Esophagus muscularis mucosa (tissue), 3 donors: ENCODE measurements around the gene CACFD1.

ENCODE experiments used
- POLR2A ChIP-seq: fragments of 450-650 bp; IDR thresholded peaks from one replicate; pipeline ENCODE4 v1.6.1; 2017; ENCODE audit warnings: antibody characterized with exemption, moderate library complexity, mild to moderate bottlenecking, low read depth
- TF ChIP-seq, protein P1 (sequence below), 3 experiments: fragments of 200-600 bp in 2 of 3; fragments of 450-650 bp in 1 of 3; sonication (generic) in 2 of 3; IDR thresholded peaks; one replicate each; pipeline ENCODE4 v1.5.1; 2017 to 2019; ENCODE audit warnings: antibody characterized with exemption in 3 of 3, mild to moderate bottlenecking in 2 of 3, moderate library complexity in 1 of 3

DNA sequence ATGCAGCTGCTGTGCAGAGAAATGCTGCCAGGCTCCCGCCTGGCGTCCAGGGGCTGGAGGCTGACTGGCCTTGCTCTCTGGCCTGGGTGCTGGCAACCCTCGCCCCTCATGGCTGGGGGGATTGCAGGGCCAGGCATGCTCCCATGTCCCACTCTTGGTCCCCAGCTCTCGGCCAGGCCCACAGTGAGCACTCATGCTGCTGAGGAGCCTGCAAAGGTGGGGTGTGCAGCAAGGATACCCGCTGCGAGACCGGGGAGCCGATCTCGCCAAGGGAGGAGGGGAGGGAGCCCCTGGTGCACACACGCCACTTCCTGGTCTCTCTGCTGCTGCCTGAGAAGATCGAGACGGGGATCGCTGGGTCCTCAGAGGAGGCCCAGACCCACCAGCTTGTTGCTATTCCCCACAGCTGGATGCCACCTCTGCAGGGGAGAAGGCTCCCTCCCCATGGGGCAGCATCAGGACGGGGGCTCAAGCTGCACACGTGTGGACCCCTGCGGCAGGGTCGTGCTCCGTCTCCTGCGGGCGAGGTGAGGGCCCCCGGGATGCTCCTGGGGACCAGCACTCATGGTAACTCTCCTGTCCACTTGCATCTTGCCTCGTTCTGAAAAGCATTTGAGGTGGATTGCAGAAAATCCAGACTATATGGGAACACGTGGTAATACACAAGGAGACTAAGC lies 14.3 kb upstream of the CACFD1 start:
- TF ChIP-seq, protein P1, sequence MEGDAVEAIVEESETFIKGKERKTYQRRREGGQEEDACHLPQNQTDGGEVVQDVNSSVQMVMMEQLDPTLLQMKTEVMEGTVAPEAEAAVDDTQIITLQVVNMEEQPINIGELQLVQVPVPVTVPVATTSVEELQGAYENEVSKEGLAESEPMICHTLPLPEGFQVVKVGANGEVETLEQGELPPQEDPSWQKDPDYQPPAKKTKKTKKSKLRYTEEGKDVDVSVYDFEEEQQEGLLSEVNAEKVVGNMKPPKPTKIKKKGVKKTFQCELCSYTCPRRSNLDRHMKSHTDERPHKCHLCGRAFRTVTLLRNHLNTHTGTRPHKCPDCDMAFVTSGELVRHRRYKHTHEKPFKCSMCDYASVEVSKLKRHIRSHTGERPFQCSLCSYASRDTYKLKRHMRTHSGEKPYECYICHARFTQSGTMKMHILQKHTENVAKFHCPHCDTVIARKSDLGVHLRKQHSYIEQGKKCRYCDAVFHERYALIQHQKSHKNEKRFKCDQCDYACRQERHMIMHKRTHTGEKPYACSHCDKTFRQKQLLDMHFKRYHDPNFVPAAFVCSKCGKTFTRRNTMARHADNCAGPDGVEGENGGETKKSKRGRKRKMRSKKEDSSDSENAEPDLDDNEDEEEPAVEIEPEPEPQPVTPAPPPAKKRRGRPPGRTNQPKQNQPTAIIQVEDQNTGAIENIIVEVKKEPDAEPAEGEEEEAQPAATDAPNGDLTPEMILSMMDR (IDR thresholded peaks at IDR 0.05) = no peak
- no peak for TF ChIP-seq POLR2A
